ENCODE results near the gene RAD23B. TPM values are rescaled to one million over a fixed set of nuclear protein-coding genes. Genes with fewer than 3 reads are reported as not detected.

The RAD23B gene
- total and polyA plus RNA-seq, 2 of the 13 experiments (the other 11 are each of a cell fraction or from before 2014, with no cell fraction given), result 133 to 156 TPM

DNA sequence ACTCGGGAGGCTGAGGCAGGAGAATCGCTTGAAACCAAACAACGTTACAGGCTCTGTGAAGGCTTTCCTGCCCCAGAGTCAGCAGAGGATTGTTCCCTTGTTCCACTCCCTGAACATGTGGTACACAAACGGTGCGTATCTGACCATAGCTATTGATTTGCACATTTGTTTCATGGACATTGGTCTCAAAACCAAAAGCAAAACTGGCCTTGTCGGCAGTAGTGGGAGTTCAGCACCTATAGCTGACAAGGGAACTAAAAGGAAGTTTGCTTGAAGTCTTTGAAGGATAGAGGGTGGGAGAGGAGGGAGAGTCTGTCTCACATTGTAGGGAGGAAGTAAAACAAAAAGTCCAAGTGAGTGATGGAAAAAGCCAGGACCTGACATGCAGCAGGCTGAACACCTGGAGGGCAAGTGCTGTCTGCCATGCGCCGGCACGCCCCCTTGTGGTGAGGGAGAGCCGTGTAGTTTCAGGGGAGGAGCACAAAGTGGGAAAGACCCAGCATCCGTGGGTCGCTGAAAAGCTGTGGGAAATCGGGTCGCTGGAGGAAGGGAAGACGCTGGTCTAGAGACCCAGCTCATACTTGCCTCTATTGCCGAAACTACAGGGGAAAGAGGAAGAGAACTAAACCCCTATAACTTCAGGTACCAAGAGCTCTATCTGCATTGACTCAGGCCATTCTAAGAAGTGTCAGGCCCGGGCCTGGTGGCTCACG, 58.0 kb downstream of the RAD23B start (continued):
- TF ChIP-seq ARNT2 (CRISPR knock-in tag; IDR thresholded peaks at IDR 0.05; ENCODE audit: low read depth) (0 out of 2 replicates have a peak, but pooled peaks have one; percentile 39), ADNP (CRISPR knock-in tag; IDR thresholded peaks at IDR 0.05) (no peak), ZNF460 (CRISPR knock-in tag; IDR thresholded peaks at IDR 0.05; ENCODE audit: borderline replicate concordance) (no peak), ZNF75D (CRISPR knock-in tag; IDR thresholded peaks at IDR 0.05; ENCODE audit: borderline replicate concordance) (no peak), ZSCAN20 (CRISPR knock-in tag; IDR thresholded peaks at IDR 0.05; ENCODE audit: borderline replicate concordance) (no peak), ZNF775 (CRISPR knock-in tag; IDR thresholded peaks at IDR 0.05; ENCODE audit: borderline replicate concordance) (no peak), CBX1 (IDR thresholded peaks at IDR 0.05; ENCODE audit: low read depth) (no peak), IKZF1 (IDR thresholded peaks at IDR 0.05) (no peak), NR2F6 (IDR thresholded peaks at IDR 0.05) (no peak), NR2F6 (CRISPR knock-in tag; IDR thresholded peaks at IDR 0.05) (peak; percentile 37; the same call in 1 of the 2 replicates), ZNF558 (CRISPR knock-in tag; IDR thresholded peaks at IDR 0.05; ENCODE audit: borderline replicate concordance) (no peak), ZC3H4 (CRISPR knock-in tag; IDR thresholded peaks at IDR 0.05; ENCODE audit: borderline replicate concordance) (0 out of 2 replicates have a peak, but pooled peaks have one; percentile 24), ZFP1 (CRISPR knock-in tag; IDR thresholded peaks at IDR 0.05) (no peak), ATRX (CRISPR knock-in tag; IDR thresholded peaks at IDR 0.05; ENCODE audit: borderline replicate concordance) (no peak), HDAC2 (CRISPR knock-in tag; IDR thresholded peaks at IDR 0.05) (peak; percentile 60; the same call in 1 of the 2 replicates), ZNF879 (CRISPR knock-in tag; IDR thresholded peaks at IDR 0.05) (no peak), PAF1 (CRISPR knock-in tag; IDR thresholded peaks at IDR 0.05) (no peak; the same call in none of the 2 replicates), ZNF772 (CRISPR knock-in tag; IDR thresholded peaks at IDR 0.05) (no peak), MATR3 (CRISPR knock-in tag; IDR thresholded peaks at IDR 0.05) (no peak), KMT2A (CRISPR knock-in tag; IDR thresholded peaks at IDR 0.05) (no peak), NAIF1 (CRISPR knock-in tag; IDR thresholded peaks at IDR 0.05; ENCODE audit: borderline replicate concordance) (no peak)
- TF ChIP-seq, protein P1, sequence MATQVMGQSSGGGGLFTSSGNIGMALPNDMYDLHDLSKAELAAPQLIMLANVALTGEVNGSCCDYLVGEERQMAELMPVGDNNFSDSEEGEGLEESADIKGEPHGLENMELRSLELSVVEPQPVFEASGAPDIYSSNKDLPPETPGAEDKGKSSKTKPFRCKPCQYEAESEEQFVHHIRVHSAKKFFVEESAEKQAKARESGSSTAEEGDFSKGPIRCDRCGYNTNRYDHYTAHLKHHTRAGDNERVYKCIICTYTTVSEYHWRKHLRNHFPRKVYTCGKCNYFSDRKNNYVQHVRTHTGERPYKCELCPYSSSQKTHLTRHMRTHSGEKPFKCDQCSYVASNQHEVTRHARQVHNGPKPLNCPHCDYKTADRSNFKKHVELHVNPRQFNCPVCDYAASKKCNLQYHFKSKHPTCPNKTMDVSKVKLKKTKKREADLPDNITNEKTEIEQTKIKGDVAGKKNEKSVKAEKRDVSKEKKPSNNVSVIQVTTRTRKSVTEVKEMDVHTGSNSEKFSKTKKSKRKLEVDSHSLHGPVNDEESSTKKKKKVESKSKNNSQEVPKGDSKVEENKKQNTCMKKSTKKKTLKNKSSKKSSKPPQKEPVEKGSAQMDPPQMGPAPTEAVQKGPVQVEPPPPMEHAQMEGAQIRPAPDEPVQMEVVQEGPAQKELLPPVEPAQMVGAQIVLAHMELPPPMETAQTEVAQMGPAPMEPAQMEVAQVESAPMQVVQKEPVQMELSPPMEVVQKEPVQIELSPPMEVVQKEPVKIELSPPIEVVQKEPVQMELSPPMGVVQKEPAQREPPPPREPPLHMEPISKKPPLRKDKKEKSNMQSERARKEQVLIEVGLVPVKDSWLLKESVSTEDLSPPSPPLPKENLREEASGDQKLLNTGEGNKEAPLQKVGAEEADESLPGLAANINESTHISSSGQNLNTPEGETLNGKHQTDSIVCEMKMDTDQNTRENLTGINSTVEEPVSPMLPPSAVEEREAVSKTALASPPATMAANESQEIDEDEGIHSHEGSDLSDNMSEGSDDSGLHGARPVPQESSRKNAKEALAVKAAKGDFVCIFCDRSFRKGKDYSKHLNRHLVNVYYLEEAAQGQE (IDR thresholded peaks at IDR 0.05; ENCODE audit: borderline replicate concordance in 1 of 2, low read depth in 1 of 2, low read length in 2 of 2), result no peak
- TF ChIP-seq, protein P2, sequence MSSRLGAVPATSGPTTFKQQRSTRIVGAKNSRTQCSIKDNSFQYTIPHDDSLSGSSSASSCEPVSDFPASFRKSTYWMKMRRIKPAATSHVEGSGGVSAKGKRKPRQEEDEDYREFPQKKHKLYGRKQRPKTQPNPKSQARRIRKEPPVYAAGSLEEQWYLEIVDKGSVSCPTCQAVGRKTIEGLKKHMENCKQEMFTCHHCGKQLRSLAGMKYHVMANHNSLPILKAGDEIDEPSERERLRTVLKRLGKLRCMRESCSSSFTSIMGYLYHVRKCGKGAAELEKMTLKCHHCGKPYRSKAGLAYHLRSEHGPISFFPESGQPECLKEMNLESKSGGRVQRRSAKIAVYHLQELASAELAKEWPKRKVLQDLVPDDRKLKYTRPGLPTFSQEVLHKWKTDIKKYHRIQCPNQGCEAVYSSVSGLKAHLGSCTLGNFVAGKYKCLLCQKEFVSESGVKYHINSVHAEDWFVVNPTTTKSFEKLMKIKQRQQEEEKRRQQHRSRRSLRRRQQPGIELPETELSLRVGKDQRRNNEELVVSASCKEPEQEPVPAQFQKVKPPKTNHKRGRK (CRISPR knock-in tag; IDR thresholded peaks at IDR 0.05), result no peak
- TF ChIP-seq, protein P3, sequence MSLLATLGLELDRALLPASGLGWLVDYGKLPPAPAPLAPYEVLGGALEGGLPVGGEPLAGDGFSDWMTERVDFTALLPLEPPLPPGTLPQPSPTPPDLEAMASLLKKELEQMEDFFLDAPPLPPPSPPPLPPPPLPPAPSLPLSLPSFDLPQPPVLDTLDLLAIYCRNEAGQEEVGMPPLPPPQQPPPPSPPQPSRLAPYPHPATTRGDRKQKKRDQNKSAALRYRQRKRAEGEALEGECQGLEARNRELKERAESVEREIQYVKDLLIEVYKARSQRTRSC (CRISPR knock-in tag; IDR thresholded peaks at IDR 0.05; ENCODE audit: low read depth), result no peak

Data from HepG2 (cell line).